Body of pancreas (tissue), 4 donors: Measurements from ENCODE around the gene PWWP2B. TPM values are rescaled to one million over a fixed set of nuclear protein-coding genes. Genes with fewer than 3 reads are reported as not detected.

Source experiments
- ATAC-seq: fragments of 150-250 bp; one replicate; pipeline ENCODE4 v1.9.1; 2016
- DNase-seq, 4 donors: peaks; one replicate each; pipeline ENCODE4 v3.0.0-alpha.2; 2019
- H3K27ac ChIP-seq, 4 donors: fragments of 200-600 bp; sonication (generic); 1 replicate in 3 of 4; 2 replicates in 1 of 4; pipeline versions ENCODE4 v1.5.1 to v1.6.1; 2016 to 2019; ENCODE audit warnings: mild to moderate bottlenecking in 1 of 4, mixed read lengths in 1 of 4, moderate library complexity in 1 of 4
- H3K27me3 ChIP-seq, 2 donors: fragments of 200-600 bp; sonication (generic); one replicate each; pipeline ENCODE4 v1.6.0; 2016; ENCODE audit warnings: mild to moderate bottlenecking in 1 of 2
- H3K36me3 ChIP-seq, 2 donors: fragments of 200-600 bp; sonication (generic); replicated peaks in 1 of 2; 2 replicates each; pipeline ENCODE4 v1.5.1; 2016; ENCODE audit warnings: low read depth in 2 of 2; ENCODE audit not compliant: insufficient read depth in 1 of 2
- H3K4me1 ChIP-seq: fragments of 200-600 bp; sonication (generic); one replicate; pipeline ENCODE4 v1.6.0; 2016
- H3K4me3 ChIP-seq, 2 donors: fragments of 200-600 bp; sonication (generic); 1 replicate in 1 of 2; 2 replicates in 1 of 2; pipeline ENCODE4 v1.5.1; 2016 to 2019
- H3K9me3 ChIP-seq, 3 donors: fragments of 200-600 bp; sonication (generic); 1 replicate in 2 of 3; 2 replicates in 1 of 3; pipeline ENCODE4 v1.5.1; 2016
- CTCF ChIP-seq, 7 experiments: fragments of 450-650 bp in 4 of 7; fragments of 200-600 bp in 3 of 7; sonication (generic) in 3 of 7; IDR thresholded peaks; one replicate each; pipeline ENCODE4 v1.5.1; 2016 to 2019; ENCODE audit warnings: antibody characterized with exemption in 7 of 7
- POLR2A ChIP-seq, 3 donors: fragments of 450-650 bp; IDR thresholded peaks; one replicate each; pipeline ENCODE4 v1.6.1; 2016; ENCODE audit warnings: antibody characterized with exemption in 3 of 3, mild to moderate bottlenecking in 2 of 3
- whole genome bisulfite sequencing, 2 donors: methylation state at CpG; one replicate each; pipeline ENCODE4 v1.1.5; 2017; 5-methylcytosine and 5-hydroxymethylcytosine counted together
- intact Hi-C: fragments of 100-400 bp; cut with DNase I; formaldehyde crosslinking; loops from one replicate; pipeline ENCODE4 v1.15.1; 2023
- total RNA-seq, 2 donors: library from RNA; depleted of rRNA; stranded (reverse); fragments of >200 nt; gene quantifications; one replicate each; pipeline ENCODE4 v1.1.0, GENCODE V29; 2016

PWWP2B gene
- total RNA-seq, 2 donors from 2014 or later = 31.9 to 46.5 TPM

DNA sequence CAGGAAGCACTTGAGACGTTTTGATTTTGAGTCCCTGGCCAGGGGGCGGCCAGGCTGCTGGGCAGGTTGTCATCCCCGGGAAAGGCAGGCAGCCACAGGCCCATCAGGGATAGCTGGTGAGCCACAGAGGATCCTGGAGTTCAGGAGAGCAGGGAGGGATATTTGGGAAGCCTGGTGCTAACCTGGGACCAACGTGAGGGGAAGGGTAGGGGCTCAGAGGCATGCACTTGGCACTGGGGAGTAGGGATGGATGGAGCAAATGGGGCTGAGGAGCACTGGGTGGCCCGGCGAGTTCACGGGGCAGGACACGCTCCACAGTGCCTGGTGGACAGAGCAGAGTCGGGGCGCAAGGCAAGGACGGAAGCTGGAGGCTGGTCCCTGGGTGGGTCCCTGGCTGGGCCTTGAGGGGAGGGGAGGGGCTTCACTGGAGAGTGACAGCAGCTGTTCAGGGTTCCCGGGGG, 34.8 kb upstream of the PWWP2B start:
- Histone ChIP-seq H3K4me1 (no peaks in the 10 kb centered on the region), H3K27ac (no peak overlapping the region), H3K27me3 (no peaks in the 10 kb centered on the region), H3K4me3 (no peak overlapping the region), H3K36me3 (no peaks in the 10 kb centered on the region), H3K9me3 (no peaks in the 10 kb centered on the region)
- ATAC-seq (no peak), DNase-seq (no peak)
- WGBS, 2 donors = 92 to 93% methylated on average over 9 to 12 of the region's 12 CpGs
- intact Hi-C loops = no loop called here
- no peak for TF ChIP-seq POLR2A (IDR thresholded peaks at IDR 0.05)
- no peak for TF ChIP-seq CTCF (IDR thresholded peaks at IDR 0.05)

- DNase-seq = no peak
- no peaks in the 10 kb centered on the region for H3K4me1 ChIP-seq
- 84 to 95% methylated on average over 10 to 12 of the region's 15 CpGs for WGBS, 2 donors
- intact Hi-C loops = no loop called here
- no peak for ATAC-seq
- H3K27ac ChIP-seq = no peak overlapping the region
- H3K36me3 ChIP-seq = no peaks in the 10 kb centered on the region
- H3K27me3 ChIP-seq = no peaks in the 10 kb centered on the region
- H3K4me3 ChIP-seq = no peak overlapping the region
- TF ChIP-seq POLR2A (IDR thresholded peaks at IDR 0.05) = no peak
- TF ChIP-seq CTCF (IDR thresholded peaks at IDR 0.05) = no peak
- H3K9me3 ChIP-seq = no peaks in the 10 kb centered on the region
Measured at GRCh38 chr10:132363376-132363775, 33.6 kb upstream of the PWWP2B start.

DNA sequence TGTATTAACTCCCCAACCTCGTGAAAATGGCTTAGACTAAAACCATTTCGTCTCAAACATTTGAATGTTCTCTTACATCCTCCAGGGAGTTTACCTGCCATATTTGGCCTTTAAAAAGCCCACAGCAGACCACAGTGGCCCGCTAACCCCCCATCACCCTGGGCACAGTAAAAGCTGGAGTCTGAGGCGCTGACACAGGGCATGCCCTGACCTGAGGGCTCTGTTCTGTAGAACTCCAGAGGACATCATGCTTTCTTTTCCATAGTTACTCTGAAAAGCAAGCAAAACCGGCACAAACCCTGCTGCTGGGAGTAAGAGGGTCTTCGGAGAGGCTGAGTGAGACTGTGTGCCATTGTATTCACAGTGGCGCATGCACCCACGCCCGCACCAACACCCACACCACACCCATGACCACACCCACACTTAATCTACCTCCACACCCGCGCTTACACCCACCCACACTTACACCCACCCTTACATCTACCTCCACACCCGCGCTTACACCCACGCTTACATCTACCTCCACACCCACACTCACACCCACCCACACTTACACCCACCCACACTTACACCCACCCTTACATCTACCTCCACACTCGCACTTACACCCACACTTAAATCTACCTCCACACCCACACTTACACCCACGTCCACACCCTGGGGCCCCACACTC, 32.9 kb upstream of the PWWP2B start:
- ATAC-seq (peak; percentile 61), DNase-seq (no peak)
- Histone ChIP-seq H3K27me3 (no peaks in the 10 kb centered on the region), H3K9me3 (no peaks in the 10 kb centered on the region), H3K27ac (no peak overlapping the region), H3K4me1 (no peaks in the 10 kb centered on the region), H3K4me3 (no peak overlapping the region), H3K36me3 (no peaks in the 10 kb centered on the region)
- 63 to 66% methylated on average over 15 of the region's 16 CpGs for WGBS, 2 donors
- intact Hi-C loops = no loop called here
- no peak for TF ChIP-seq CTCF (IDR thresholded peaks at IDR 0.05)
- no peak for TF ChIP-seq POLR2A (IDR thresholded peaks at IDR 0.05)

- Histone ChIP-seq H3K27me3 (no peaks in the 10 kb centered on the region), H3K9me3 (no peaks in the 10 kb centered on the region), H3K4me1 (no peaks in the 10 kb centered on the region), H3K4me3 (no peak overlapping the region), H3K36me3 (no peaks in the 10 kb centered on the region), H3K27ac (no peak overlapping the region)
- TF ChIP-seq CTCF (IDR thresholded peaks at IDR 0.05) (no peak), POLR2A (IDR thresholded peaks at IDR 0.05) (no peak)
- intact Hi-C loops = no loop called here
- DNase-seq (peak in 1 of 4 donors; percentile 30), ATAC-seq (peak; percentile 30)
- WGBS, 2 donors = 67 to 85% methylated on average over 11 to 12 of the region's 14 CpGs
Measured at GRCh38 chr10:132364594-132364970, 32.4 kb upstream of the PWWP2B start.

DNA sequence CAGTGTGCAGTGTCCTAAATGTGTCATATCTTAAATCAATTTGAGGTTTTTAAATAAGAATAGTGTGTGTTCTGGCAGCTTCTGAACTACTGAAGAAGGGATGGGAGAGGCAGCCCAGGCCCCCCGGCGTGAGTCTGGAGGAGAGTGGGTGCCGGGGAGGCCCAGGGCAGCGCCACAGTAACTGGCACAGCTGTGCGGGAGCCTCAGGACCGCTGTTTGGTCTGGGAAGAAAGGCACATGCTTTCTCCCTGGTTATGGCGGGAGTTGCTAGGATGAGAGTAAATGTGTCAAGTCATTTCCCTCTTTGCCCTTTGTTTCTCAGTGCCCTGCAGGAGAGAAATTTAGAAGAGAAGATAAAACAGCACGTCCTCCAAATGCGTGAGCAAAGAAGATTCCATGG, 31.9 kb upstream of the PWWP2B start:
- no peaks in the 10 kb centered on the region for H3K36me3 ChIP-seq
- 81 to 84% methylated on average over 9 of the region's 9 CpGs for WGBS, 2 donors
- no peak for ATAC-seq
- no peaks in the 10 kb centered on the region for H3K9me3 ChIP-seq
- DNase-seq = no peak
- intact Hi-C loops = no loop called here
- H3K27ac ChIP-seq = no peak overlapping the region
- no peaks in the 10 kb centered on the region for H3K4me1 ChIP-seq
- TF ChIP-seq CTCF (IDR thresholded peaks at IDR 0.05) = no peak
- no peak overlapping the region for H3K4me3 ChIP-seq
- no peaks in the 10 kb centered on the region for H3K27me3 ChIP-seq
